Testis (tissue), 2 donors: ENCODE measurements around the gene MLST8.

Source experiments
- CTCF ChIP-seq, 3 experiments: fragments of 450-650 bp in 2 of 3; fragments of 200-600 bp in 1 of 3; sonication (generic) in 1 of 3; IDR thresholded peaks; one replicate each; pipeline ENCODE4 v1.5.1; 2016 to 2019; ENCODE audit warnings: antibody characterized with exemption in 3 of 3, mild to moderate bottlenecking in 2 of 3, moderate library complexity in 1 of 3
- POLR2A ChIP-seq: fragments of 450-650 bp; IDR thresholded peaks from one replicate; pipeline ENCODE4 v1.6.1; 2017; ENCODE audit warnings: antibody characterized with exemption, mild to moderate bottlenecking, moderate library complexity

- no peak for TF ChIP-seq CTCF (IDR thresholded peaks at IDR 0.05)
- TF ChIP-seq POLR2A, result no peak
Measured at GRCh38 chr16:2199621-2200139, 5.6 kb upstream of the MLST8 start.
